Endothelial cell of umbilical vein (primary cell): ENCODE measurements around the gene METTL15. TPM values are rescaled to one million over a fixed set of nuclear protein-coding genes. Genes with fewer than 3 reads are reported as not detected.
"Not testable (repeated sequence)": the region's sequence is repeated elsewhere in the genome, so short reads cannot be mapped to it uniquely, and the experiment has no call there.

Source experiments
- BruUV-seq: library from RNA; stranded (reverse); fragments of 400-500 nt; replicated peaks from 2 replicates; lab custom pipeline; 2021; lab: Mats Ljungman, UMichigan
- CTCF ChIA-PET: fragments of 300-600, 350-600 bp; sonication (Branson Sonifier 250); formaldehyde crosslinking; loops from one replicate; lab custom pipeline; 2021; ENCODE audit warnings: antibody characterized with exemption, inconsistent platforms; lab: Charles Lee
- POLR2A ChIA-PET: fragments of 300-600, 350-600 bp; sonication (Branson Sonifier 250); formaldehyde crosslinking; loops from one replicate; lab custom pipeline; 2021; ENCODE audit warnings: antibody characterized with exemption, inconsistent platforms; lab: Charles Lee
- DNase-seq: peaks from one replicate; pipeline ENCODE4 v3.0.0-alpha.2; 2011; ENCODE audit warnings: low read depth, low spot score
- FAIRE-seq: peaks from 2 replicates; lab custom pipeline; 2011; peaks lifted over from hg19 to GRCh38; lab: Jason Lieb, UNC
- H2AFZ ChIP-seq: 2 replicates; pipeline ENCODE4 v1.6.0; 2012; ENCODE audit warnings: low read depth, low read length, control low read depth, inconsistent platforms
- H3K27ac ChIP-seq: 2 replicates; pipeline ENCODE4 v1.5.1; 2011; ENCODE audit warnings: low read depth, mild to moderate bottlenecking, control low read depth, low read length, moderate library complexity; ENCODE audit not compliant: insufficient read depth
- H3K27me3 ChIP-seq, 2 experiments: 2 replicates each; pipeline versions ENCODE4 v1.6.0 to v1.6.1; 2011; ENCODE audit warnings: low read length in 2 of 2, mixed read lengths in 1 of 2; ENCODE audit not compliant: control insufficient read depth in 2 of 2, insufficient read depth in 2 of 2
- H3K36me3 ChIP-seq, 2 experiments: 2 replicates in 1 of 2; 3 replicates in 1 of 2; pipeline ENCODE4 v1.5.1; 2011; ENCODE audit warnings: low read length in 2 of 2, mild to moderate bottlenecking in 1 of 2, moderate library complexity in 1 of 2; ENCODE audit not compliant: control insufficient read depth in 2 of 2, insufficient read depth in 2 of 2; ENCODE audit errors: extremely low read depth in 1 of 2
- H3K4me1 ChIP-seq: 3 replicates; pipeline ENCODE4 v1.5.1; 2011; ENCODE audit warnings: mild to moderate bottlenecking, low read length; ENCODE audit not compliant: control insufficient read depth, insufficient read depth; ENCODE audit errors: extremely low read depth
- H3K4me2 ChIP-seq: 2 replicates; pipeline ENCODE4 v1.6.1; 2011; ENCODE audit warnings: low read length, control low read depth, mixed read lengths; ENCODE audit not compliant: insufficient read depth
- H3K4me3 ChIP-seq, 3 experiments: fragments of 200-600 bp in 1 of 3; sonication (generic), shearing (Covaris generic) in 1 of 3; replicated peaks in 1 of 3; 2 replicates each; pipeline ENCODE4 v1.5.1; 2011 to 2016; ENCODE audit warnings: control low read depth in 3 of 3, low read length in 3 of 3, mild to moderate bottlenecking in 2 of 3, inconsistent platforms in 1 of 3, low read depth in 1 of 3, moderate library complexity in 1 of 3; ENCODE audit not compliant: insufficient read depth in 1 of 3
- H3K79me2 ChIP-seq: 2 replicates; pipeline ENCODE4 v1.6.0; 2012; ENCODE audit warnings: low read length, inconsistent platforms; ENCODE audit not compliant: control insufficient read depth, insufficient read depth
- H3K9ac ChIP-seq: replicated peaks from 2 replicates; pipeline ENCODE3; 2011; ENCODE audit warnings: low read length, control low read depth; ENCODE audit not compliant: insufficient read depth; ENCODE audit errors: extremely low read depth
- H3K9me1 ChIP-seq: replicated peaks from 3 replicates; pipeline ENCODE4 v1.6.0; 2011; ENCODE audit warnings: mild to moderate bottlenecking, low read length; ENCODE audit not compliant: control insufficient read depth, insufficient read depth; ENCODE audit errors: extremely low read depth
- H3K9me3 ChIP-seq: replicated peaks from 2 replicates; pipeline ENCODE4 v1.5.1; 2012; ENCODE audit warnings: low read length, inconsistent platforms; ENCODE audit not compliant: control insufficient read depth, insufficient read depth
- H4K20me1 ChIP-seq: replicated peaks from 2 replicates; pipeline ENCODE3; 2011; ENCODE audit warnings: mild to moderate bottlenecking, low read length; ENCODE audit not compliant: control insufficient read depth, insufficient read depth; ENCODE audit errors: extremely low read depth
- JUN ChIP-seq: IDR thresholded peaks from 2 replicates; pipeline ENCODE4 v1.6.1; 2011; ENCODE audit warnings: borderline replicate concordance, low read depth; ENCODE audit not compliant: insufficient read length, insufficient read depth
- dilution Hi-C: fragments of 300-500 bp; cut with MboI; formaldehyde crosslinking; loops from one replicate; pipeline ENCODE4 v1.15.0; 2019; ENCODE audit warnings: low sequenced_read_pairs; ENCODE audit not compliant: extremely low pct_ligation_motif_present
- intact Hi-C: fragments of 100-400 bp; cut with micrococcal nuclease; formaldehyde crosslinking; loops from one replicate; pipeline ENCODE4 v1.10.0; 2022
- polyA plus RNA-seq, 4 experiments: library from polyadenylated mRNA; depleted of rRNA in 3 of 4; stranded (reverse) in 3 of 4; unstranded in 1 of 4; fragments of >200 nt; gene quantifications; 2 replicates each; pipeline versions ENCODE4 v1.2.1 to v1.2.3, GENCODE V29; 2011 to 2012; ENCODE audit warnings: missing spikeins in 1 of 4
- small RNA-seq: library from RNA; depleted of rRNA; stranded (forward); fragments of <200 nt; gene quantifications from one replicate; pipeline ENCODE3, GENCODE V24; 2012; ENCODE audit warnings: low replicate concordance, low read depth; ENCODE audit not compliant: insufficient read depth, insufficient read length
- total RNA-seq: library from RNA; stranded (reverse); gene quantifications from 2 replicates; pipeline ENCODE4 v1.2.3, GENCODE V29; 2021
- TF ChIP-seq, protein P1 (sequence below): IDR thresholded peaks from 2 replicates; pipeline ENCODE4 v1.6.1; 2011; ENCODE audit not compliant: insufficient read depth, insufficient read length

METTL15 gene
- total and polyA plus RNA-seq, 2 donors (not counting 3 experiments of a cell fraction or from before 2014, with no cell fraction given): 3.2 to 12.1 TPM

DNA sequence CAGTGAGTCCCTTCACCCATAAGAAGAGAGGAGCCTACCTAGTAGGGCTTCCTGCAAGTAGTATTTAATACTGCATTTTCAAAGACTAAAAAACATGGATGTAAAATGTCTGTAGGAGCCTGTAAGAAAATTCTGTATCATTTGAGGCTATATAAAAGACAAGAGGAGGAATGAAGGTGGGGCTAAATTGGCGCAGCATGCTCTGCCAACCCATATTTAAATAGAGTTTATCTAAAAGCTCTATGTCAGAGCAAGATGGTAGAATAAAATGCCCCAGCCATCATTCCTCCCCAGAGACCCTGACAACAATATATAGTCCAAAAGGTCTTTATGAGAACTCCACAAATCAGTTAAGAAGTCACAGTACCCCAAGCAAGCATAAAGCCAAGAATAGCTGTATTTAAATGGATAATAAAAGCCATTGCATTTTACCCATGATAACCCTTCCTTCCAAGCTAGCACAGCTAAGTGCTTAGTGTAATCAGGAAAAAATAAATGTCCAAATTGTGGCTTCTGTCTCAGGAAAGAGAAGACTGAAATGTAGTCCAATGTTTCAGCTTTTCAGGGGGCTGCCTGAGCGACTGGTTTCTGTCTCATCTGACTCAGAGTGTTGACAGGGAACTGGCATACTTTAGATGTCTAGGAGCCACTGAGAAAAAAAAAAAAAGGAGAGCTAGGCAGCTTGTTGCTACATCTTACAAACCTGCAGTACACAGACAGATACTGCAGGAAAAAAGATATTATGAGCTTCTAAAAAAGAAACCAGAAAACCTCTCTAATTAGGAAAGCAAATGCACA lies 258.6 kb downstream of the METTL15 start:
- Histone ChIP-seq H3K9me3 (no peaks in the 10 kb centered on the region), H3K4me2 (no peak overlapping the region), H3K9me1 (no peaks in the 10 kb centered on the region), H3K4me1 (no peaks in the 10 kb centered on the region), H3K4me3 (no peak overlapping the region), H3K36me3 (no peaks in the 10 kb centered on the region), H3K79me2 (no peaks in the 10 kb centered on the region), H3K27ac (no peak overlapping the region), H3K27me3 (no peaks in the 10 kb centered on the region), H4K20me1 (no peaks in the 10 kb centered on the region), H2AFZ (no peak overlapping the region), H3K9ac (no peak overlapping the region)
- dilution Hi-C loops (no loop called here), intact Hi-C loops (no loop called here)
- FAIRE-seq: no peak
- TF ChIP-seq JUN: no peak
- TF ChIP-seq, protein P1, sequence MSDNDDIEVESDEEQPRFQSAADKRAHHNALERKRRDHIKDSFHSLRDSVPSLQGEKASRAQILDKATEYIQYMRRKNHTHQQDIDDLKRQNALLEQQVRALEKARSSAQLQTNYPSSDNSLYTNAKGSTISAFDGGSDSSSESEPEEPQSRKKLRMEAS: no peak
- ChIA-PET POLR2A (no interaction called here), CTCF (interaction anchor here (1.4 to 1.6 kb wide), 2 partner anchors 15 to 21 kb away, joined by 3 read pairs; no protein-coding TSS in a partner anchor)
- DNase-seq: no peak
- BruUV-seq: no TSS peak

DNA sequence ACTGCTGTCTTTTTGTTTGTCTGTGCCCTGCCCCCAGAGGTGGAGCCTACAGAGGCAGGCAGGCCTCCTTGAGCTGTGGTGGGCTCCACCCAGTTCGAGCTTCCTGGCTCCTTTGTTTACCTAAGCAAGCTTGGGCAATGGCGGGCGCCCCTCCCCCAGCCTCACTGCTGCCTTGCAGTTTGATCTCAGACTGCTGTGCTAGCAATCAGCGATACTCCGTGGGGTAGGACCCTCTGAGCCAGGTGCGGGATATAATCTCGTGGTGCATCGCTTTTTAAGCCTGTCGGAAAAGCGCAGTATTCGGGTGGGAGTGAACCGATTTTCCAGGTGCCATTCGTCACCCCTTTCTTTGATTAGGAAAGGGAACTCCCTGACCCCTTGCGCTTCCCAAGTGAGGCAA lies 269.9 kb downstream of the METTL15 start:
- CTCF ChIA-PET, H3K4me2 ChIP-seq, dilution Hi-C loops, POLR2A ChIA-PET, FAIRE-seq, H3K9ac ChIP-seq, H3K27ac ChIP-seq, intact Hi-C loops, H2AFZ ChIP-seq, DNase-seq, BruUV-seq, H3K9me1 ChIP-seq, H3K4me1 ChIP-seq, H3K79me2 ChIP-seq, H3K36me3 ChIP-seq, H3K4me3 ChIP-seq, H3K9me3 ChIP-seq, H4K20me1 ChIP-seq, H3K27me3 ChIP-seq: not testable (repeated sequence)

Small RNA genes within 50 kb of the gene (small RNA-seq; reads per million reads assigned to genes)
- not detected for gene AC023206.1

Other genes with a start within 250 kb of the METTL15 start
- gene KIF18A, start 232 bp upstream of the METTL15 start, total RNA-seq: 14.1 and 18.5 TPM in 2 replicates
- 2.2 and 2.5 TPM in 2 replicates for gene KIF18A, start 232 bp upstream of the METTL15 start, polyA plus RNA-seq